HG03521 (cell line): ENCODE data around the gene TRIM4.

ENCODE experiments used
- ATAC-seq: cut with Tn5 transposase; IDR thresholded peaks from one replicate; pipeline ENCODE4 v1.9.1; 2021; ENCODE audit warnings: mild to moderate bottlenecking, moderate library complexity; ENCODE audit not compliant: unreplicated experiment

Gene TRIM4

GRCh38 chr7:99848420-99849216, 70.7 kb downstream of the TRIM4 start:
- ATAC-seq = no peak

DNA sequence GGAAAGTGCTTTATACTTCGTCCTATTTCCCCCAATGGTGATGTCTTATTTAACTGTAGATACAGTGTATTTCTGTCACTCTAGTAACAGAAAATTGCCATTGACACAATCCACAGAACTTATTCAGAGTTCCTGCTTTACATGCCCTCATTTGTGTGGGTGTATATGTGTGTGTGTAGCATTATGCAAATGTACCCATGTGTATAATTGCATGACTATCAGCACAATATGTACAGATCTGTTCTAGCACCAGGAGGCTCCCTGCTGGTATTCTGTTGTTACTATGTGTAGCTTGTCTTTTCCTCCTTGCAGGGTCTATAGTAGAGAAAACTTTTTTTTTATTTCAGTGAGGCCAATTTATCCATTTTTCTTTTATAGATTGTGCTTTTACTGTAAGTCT, 75.0 kb downstream of the TRIM4 start:
- ATAC-seq = no peak

- ATAC-seq = no peak
Observed at GRCh38 chr7:99843808-99844207, 75.5 kb downstream of the TRIM4 start.

DNA sequence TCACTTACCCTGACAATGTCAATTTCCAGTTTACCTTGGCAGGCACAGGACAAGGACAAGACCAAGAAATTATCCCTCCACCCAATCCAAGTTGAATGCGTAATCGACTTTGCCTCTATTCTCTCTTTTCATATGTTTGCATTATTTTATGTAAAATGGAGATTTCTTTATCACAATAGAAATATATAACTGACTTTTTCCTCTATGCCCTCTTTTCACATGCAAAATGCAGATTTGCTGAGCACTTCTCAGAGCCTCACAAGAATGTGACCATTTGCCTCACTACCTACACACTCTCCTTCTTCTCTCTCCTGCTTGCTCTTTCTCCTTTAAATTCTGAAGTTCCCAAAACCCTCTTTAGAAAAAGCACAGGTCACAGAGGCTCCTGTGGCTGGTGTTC, 76.4 kb downstream of the TRIM4 start:
- ATAC-seq = no peak
